Activated T-cell treated with anti-CD3 and anti-CD28 coated beads, Interleukin-2, amount 50 U/mL, for 48 hours (primary cell): ENCODE measurements around the gene EPN1.
"Not testable (repeated sequence)": the region's sequence is repeated elsewhere in the genome, so short reads cannot be mapped to it uniquely, and the experiment has no call there.

Experiments
- DNase-seq, 2 experiments: peaks; one replicate each; pipeline ENCODE4 v3.0.0-alpha.2; 2020

EPN1 gene

DNA sequence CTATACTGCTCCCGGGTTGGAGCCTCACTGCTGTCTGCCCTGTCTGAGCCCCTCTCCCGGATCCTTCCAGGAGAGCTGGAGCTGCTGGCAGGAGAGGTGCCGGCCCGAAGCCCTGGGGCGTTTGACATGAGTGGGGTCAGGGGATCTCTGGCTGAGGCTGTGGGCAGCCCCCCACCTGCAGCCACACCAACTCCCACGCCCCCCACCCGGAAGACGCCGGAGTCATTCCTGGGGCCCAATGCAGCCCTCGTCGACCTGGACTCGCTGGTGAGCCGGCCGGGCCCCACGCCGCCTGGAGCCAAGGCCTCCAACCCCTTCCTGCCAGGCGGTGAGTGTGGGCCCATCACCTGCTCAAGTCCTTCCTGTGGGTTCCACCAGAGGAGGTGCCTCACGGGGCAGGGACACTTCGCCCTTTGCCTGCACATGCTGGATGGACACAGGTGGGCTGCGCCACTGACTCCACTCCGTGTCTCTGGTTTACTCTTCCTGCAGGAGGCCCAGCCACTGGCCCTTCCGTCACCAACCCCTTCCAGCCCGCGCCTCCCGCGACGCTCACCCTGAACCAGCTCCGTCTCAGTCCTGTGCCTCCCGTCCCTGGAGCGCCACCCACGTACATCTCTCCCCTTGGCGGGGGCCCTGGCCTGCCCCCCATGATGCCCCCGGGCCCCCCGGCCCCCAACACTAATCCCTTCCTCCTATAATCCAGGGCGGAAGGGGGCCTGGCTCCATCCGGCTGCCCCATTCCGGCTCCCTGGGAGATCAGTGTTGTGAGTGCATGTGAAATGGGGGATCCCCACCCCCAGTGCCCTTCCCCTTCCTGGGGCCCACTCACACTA is 19.8 kb downstream of the EPN1 start:
- no peak for DNase-seq

DNA sequence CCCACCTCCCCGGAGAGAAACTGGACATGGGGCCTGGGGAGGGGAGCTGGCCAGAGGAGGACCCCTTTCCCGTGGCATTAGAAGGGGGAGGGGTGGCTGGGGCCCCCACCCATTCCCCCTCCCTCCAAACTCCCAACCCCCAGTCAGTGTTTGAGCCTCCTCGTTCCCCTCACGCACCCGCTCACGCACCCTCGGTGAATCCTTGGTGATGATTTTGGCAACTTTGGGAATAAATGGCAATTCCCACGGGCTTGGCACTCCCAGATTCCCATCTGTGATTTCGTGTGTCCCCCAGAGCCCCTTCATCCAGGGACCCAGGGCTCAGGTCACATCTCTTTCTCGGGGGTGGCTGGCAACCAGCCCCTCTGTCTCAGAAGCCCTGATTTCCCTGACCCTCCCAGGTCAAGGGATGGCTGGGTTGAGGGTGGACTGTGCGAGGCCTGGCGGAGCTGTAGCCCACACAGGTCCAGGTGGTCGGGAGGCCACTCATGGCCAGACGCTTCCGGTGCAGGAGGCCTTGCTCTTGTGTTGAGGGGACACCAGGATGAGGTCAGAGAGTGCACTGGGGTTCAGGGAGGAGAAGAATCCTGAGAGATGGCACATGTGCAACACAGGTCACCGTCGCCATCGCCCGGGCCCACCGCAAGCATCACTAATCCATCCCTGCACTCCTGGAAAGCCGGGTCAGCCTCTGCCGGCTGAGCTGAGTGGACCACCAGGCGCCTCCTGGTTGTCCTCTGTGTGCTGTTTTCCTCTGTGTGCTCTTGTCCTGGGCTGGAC is 20.7 kb downstream of the EPN1 start:
- DNase-seq, result no peak

DNA sequence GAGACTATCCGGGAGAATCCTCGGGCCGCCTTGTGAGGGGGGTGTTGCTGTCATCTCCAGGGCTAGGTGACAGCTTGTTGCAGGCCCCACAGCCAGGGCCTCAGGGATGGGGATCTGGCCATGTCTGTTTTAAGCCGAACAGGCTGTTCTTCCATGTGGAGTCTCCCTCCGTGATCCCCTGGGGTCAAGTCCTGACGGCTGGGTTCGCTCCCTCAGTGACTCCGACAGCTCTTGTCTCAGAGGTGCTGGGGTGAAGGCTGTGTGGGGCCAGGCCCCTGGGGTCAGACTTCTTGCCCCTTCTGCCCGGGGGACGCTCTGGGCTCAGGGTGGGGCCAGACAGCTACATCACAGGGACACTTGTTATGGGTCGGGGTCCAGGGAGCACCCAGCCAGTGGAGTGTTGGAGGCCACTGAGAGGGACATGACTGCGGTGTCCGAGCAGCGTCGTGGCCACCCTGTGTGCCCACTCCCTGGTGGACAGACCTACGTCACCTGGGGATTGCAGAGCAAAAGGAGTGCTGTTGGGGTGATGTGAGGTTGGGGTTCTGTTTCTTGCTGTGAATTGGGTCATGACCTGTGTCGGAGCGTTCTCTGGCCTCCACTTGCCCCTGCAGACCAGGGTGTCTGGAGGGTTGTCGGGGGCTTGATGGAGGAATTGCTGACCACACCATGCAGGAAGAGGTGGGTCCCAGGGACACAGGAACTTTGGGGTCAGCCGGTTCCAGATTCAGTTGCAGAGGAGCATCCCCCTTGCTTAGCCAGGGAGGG is 21.5 kb downstream of the EPN1 start:
- no peak for DNase-seq

DNA sequence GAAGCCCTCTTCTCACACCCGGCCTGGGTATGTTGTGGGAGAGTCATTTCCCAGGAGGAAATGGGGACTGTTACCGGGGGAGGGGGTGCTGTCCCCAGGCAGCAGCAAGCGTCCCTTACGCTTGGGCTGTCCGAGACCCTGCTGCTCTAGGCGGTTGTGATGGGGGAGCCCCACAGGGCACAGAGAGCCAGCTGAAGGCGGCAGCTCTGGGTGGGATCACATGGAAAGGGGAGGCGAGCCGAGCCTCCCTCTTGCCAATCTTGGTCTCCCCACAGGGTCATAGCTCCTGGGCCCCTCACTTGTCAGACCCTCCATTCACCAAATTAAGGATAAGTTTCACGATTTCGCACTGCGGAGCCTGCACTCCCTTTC is 22.0 kb downstream of the EPN1 start:
- DNase-seq, result no peak

DNA sequence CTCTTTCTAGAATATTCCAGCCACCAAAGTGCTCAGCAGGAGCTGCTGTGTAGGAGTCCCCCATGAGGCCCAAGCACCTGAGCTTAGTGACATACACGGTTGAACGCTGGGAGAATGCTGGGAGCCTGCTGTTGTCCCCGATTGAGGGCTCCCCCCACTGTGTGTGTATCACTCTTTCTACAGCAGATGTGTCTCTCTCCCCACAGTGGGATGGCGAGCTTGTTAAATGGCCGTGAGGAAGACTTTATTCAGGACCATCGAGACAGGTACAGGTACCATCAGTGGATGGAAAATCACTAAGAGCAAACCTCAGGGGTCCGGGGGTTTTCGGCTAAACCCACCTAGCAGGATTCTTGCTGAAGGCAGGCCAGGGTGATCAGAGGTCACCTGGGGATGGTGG is 22.7 kb downstream of the EPN1 start:
- DNase-seq, result no peak

DNA sequence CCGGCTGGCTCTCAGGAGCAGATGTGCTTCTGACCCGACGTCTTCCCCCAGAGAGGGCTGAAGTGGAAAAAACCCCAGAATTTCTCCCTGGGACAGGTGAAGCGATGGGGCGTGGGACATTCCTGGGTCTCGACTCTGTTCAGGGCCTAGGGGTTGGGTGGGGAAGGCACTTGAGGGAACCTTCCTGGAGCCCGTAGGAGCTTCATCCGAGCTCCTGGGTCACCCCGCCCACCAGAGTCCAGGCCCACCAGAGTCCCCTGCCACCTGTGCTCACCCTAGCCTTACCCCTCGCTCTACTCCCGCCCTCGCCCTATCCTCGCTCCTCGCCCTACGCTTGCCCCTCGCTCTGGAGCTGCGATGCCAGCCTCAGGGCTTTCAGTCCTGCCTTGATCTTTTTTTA is 23.2 kb downstream of the EPN1 start:
- DNase-seq, result no peak

DNA sequence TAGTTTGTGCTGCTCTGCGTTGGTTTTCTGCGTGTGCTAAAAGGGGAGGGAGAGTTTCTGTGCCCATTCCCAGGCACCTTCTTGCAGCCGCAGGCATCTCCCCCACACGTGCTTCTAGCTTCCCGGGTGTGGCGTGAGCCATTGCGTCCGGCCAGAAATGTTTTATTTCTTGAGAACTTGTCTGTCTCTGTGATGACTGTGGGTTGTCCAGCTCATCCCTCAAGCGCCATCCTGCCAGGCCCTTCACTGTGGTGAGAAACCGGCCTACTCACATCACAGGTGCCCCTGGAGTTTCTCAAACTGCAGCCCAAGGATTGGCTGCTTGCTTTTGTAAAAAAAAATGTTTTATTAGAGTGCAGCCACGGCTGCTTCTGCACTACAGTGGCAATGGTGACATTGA is 24.2 kb downstream of the EPN1 start:
- no peak for DNase-seq

DNA sequence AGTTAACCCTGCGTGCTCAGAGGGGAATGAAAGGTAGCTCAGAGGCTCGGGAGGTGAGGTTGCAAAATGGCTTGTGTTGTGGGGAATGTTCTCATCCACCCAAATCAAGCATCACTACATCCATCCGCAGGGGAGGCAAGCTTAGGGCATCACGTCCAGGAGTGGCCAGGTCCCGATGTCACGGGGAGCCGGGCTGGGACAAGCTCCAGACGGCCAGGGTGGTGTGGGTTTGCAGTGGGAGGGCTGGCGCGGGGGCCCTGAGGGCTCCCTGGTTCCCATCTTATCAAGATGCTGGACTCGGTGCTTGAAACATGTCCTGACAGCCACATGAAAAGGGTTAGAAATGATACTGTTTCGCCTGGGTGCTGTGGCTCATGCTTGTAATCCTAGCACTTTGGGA is 25.8 kb downstream of the EPN1 start:
- no peak for DNase-seq

DNA sequence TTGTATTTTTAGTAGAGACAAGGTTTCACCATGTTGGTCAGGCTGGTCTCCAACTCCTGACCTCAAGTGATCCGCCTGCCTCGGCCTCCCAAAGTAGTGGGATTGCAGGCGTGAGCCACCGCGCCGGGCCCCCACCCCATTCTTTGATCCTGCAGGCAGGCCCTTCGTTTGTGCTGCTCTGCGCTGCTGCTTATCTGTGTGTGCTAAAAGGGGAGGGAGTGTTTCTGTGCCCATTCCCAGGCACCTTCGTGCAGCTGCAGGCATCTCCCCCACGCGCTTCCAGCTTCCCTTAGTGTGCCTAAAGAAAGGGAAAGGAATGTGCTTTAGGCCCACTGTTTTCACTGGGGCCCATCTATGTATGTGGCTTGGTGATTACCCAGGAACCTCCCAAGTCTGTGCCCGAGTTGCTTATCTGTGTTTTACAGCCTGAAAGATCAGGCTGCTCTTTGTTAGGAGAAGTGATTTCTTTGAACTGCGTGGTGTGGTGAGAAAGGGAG is 27.2 kb downstream of the EPN1 start:
- DNase-seq, result peak in 1 of 2 experiments; percentile 7

DNA sequence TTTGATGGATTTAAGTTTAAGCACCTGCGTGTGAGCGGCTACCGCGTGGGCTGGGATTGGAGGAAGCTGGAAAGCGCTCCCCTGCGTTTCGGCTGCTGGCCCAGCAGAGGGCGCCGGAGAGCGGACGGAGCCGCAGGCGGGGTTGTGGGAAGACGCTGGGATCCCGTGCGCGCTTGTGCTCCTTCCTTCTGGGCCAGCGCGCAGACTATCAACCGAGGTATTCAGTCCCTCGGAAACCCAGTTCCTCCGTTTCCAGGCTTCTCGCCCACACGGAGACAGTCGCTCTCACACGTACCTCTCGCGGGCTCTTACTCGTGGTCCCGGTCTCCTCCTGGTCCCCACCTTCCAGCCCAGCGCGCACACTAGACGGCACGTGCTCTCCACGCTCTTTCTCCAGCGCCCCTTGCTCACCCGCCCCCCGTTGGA is 28.8 kb downstream of the EPN1 start:
- DNase-seq, result peak; percentile 60 to 72

DNA sequence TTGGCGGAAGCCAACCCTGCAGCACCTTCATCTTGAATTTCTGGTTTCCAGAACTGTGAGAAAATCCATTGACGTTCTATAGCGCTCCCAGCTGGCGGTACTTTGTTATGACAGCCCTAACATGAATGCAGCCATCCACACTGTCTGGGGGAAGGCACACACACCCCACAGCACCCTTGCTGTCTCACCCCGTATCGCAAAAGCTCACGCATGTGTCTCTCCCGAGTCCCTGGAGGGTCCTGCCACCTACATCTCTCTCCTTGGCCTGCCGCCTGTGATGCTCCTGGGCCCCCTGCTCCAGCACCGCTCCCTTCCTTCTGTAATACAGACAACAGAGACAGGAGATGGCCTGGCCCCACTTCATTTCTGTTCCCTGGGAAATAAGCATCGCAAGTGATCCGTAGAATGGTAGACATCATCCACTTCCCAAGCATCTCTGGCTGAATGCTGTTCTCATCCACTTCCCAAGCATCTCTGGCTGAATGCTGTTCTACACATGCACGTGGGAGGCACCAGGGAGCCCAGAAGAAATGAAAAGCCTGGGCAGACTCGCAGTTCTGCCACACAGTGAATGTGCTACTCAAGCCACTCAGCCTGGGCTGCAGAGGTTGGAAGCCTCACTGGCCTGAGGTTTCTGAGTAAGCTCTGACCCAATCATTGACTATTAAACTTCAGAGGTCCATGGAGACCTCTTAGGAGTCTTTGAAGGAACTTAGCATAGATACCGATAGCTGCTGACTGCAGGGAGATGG is 29.6 kb downstream of the EPN1 start:
- DNase-seq, result peak in 1 of 2 experiments; percentile 17

DNA sequence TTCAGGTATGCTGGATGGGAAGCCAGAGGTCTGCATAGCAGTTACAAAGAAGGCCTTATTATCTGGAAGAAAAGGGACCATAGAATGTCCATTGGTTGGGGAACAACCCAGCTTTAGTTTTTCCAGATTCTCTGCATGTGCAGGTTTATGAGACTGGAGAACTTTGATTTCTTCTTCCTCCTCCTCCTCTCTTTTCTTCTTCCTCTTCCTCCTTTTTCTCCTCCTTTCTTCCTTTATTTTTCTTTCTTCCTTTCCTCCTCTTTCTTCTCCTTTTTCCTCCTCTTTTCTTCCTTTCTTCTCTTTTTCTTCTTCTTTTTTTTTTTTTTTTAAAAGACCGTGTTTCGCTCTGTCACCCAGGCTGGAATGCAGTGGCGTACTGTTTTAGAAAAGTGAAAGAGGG is 30.9 kb downstream of the EPN1 start:
- no peak for DNase-seq

DNA sequence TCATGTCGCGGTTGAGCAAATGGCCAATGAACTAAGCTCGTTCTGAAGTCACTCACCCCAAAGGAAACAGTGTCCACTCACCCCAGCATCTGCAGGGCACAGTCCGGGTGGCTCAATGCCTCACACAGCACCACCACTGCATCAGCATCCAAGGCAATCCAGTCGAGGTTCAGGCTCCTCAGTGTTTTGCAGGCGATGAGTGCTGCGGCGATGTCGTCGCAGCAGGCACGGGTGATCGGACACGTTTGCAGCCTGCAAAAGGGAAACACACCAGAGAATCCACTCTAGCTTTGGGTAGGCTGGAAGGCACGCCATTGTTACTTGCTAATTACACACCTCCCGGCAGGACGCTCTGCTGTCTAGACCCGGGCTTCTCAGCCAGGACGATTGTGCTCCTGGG is 36.7 kb downstream of the EPN1 start:
- DNase-seq, result no peak

DNA sequence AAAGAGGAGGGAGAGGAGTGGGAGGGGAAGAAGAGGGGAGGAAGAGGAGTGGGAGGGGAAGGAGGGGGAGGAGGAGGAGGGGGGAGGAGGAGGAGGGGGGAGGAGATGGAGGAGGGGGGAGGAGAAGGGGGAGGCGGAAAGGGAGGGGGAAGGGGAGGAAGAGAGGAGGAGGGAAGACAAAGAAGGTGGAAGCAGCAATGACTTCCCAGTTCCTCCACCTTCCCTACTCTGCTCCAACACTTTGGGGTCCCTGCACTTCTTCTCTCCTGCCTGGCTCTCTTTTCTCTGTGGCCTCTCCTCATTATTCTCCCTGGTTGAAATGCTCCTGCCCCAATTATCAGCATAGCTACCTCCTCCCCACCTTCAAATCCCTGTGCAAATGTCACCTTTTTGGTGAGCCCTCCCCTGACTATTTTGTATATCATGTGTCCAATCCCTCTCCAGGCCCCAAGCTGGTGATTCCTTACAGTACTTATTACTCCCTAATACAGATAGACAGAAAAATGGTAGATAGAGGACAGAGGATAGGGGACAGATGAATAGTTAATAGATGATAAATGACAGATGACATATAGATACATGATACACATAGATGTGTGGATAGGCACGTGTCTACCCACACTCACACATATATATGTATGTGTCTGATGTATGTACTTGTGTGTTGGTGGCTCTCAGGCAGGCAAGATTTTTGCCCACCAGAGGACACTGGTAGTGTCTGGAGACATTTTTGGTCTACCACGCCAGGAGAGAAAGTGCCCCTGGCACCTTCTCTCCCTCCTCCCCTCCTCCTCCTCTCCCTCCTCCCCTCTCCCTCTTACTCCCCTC is 38.0 kb downstream of the EPN1 start:
- no peak for DNase-seq

DNA sequence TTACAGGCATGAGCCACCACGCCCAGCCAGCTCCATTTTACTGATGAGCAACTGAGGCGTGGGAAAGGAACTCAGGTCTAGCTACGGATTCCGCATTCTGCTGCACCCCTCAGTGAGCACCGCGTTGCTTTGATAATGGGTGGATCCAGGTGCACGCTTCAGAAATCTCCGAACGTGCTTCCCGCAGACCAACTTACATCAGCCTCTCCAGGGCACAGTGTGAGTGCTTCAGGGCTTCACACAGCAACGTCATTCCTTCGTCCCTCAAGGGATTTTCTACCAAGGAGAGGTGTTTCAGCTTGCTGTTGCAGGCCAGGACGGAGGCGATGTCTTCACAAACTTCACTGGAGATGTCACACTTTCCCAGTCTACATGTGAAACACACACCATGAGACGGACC is 41.5 kb downstream of the EPN1 start:
- no peak for DNase-seq

DNA sequence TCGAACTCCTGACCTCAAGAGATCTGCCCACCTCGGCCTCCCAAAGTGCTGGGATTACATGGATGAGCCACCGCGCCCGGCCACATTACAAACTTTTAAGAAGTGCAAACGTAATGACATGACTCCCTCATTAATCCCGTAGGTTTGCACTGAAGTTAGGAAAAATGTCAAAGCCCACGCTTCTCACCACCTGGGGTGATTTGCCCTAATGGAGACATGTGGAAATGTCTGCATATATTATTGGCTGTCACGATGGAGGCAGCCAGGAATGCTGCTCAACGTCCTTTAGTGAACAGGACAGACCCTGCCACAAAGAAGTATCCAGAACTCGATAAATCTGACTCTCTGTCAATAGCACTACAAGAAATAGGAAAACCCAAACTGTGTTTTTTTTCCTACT is 42.2 kb downstream of the EPN1 start:
- no peak for DNase-seq

DNA sequence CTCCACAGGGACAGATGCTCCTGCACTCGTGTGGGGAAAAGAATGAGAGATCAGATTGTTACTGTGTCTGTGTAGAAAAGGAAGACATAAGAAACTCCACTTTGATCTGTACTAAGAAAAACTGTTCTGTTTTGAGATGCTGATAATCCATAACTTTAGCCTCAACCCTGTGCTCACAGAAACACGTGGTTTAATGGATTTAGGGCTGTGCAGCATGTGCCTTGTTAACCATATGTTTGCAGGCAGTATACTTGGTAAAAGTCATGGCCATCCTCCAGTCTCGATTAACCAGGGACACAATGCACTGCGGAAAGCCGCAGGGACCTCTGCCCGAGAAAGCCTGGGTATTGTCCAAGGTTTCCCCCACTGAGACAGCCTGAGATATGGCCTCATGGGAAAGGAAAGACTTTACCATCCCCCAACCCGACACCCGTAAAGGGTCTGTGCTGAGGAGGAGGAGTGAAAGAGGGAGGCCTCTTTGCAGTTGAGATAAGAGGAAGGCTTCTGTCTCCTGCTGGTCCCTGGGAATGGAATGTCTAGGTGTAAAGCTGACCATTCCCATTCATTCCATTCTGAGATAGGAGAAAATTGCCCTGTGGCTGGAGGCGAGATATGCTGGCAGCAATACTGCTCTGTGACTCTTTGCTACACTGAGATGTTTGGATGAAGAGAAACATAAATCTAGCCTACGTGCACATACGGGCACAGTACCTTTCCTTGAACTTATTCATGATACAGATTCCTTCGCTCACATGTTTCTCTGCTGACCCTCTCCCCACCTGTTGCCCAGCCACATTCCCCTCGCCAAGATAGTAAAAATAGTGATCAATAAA is 43.1 kb downstream of the EPN1 start:
- DNase-seq, result not testable (repeated sequence)

DNA sequence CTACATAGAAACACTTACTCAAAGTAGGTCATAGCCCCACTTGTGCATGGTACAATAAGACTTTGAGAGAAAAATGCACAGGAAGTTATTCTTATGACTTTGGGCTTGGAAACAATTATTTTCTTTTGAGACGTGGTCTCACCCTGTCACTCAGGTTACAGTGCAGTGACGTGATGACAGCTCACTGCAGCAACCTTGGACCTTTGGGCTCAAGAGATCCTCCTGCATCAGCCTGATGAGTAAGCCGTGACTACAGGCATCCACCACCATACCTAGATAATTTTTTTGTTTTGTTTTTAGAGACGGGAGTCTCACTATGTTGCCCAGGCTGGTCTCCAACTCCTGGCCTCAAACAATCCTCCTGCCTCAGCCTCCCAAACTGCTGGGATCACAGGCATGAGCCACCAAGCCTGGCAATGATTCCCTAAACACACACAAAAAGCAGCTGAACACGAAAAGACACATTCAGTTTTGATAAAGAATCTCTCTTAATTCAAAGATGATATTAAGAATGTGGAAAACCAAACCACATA is 45.3 kb downstream of the EPN1 start:
- no peak for DNase-seq

DNA sequence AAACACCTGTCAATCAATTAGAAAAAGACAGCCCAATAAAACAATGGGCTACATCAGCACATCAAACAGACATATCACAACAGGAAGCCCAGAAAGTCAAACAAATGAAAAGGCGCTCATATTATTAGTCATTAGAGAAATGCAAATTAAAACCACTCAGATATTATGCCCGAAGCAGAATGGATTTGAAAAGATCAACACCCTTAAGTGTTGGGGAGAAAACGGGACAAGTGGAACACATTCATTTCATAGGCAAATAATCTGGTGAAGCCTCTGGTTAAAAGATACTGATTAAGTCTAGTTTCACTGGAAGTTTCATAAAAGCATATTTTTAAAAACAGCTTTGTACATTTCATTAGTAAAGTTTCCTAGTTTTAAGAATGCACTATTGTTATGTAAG is 45.8 kb downstream of the EPN1 start:
- no peak for DNase-seq

DNA sequence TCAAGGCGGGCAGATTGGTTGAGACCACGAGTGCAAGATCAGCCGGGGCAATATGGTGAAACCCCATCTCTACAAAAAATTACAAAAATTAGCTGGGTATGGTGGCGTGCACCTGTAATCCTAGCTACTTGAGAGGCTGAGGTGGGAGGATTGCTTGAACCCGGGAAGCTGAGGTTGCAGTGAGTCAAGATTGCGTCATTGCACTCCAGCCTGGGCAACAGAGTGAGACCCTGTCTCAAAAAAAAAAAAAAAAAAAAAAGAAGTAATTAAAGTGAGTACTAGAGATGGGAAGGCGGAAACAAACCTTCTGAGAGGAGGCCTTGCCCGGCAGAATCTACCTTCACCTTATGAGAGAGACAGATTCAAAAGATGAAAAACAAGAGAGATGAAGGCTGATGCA is 48.5 kb downstream of the EPN1 start:
- DNase-seq, result no peak

DNA sequence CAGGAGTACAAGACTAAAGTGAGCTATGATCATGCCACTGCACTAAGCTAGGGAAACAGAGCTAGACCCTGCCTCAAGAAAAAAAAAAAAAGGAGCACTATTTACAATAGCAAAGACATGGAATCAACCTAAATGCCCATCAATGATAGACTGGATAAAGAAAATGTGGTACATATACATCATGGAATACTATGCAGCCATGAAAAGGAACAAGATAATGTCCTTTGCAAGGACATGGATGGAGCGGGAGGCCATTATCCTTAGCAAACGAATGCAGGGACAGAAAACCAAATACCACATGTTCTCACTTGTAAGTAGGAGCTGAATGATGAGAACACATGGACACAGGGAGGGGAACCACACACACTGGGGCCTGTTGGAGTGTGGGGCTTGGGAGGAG is 55.4 kb downstream of the EPN1 start:
- DNase-seq, result not testable (repeated sequence)
